Measurements from ENCODE around the gene COL8A1.

- TF ChIP-seq CTCF (IDR thresholded peaks at IDR 0.05) (no peak), POLR2A (IDR thresholded peaks at IDR 0.05) (no peak)
Measured at GRCh38 chr3:99659951-99660350, 21.6 kb downstream of the COL8A1 start.
